Measurements from ENCODE around the gene MKS1.
A peak's percentile ranks its signal among the peaks of the same experiment; 100 is the strongest.

The MKS1 gene

GRCh38 chr17:58249270-58250133, 30.4 kb upstream of the MKS1 start:
- peaks cover 66% of the 10 kb centered on the region for H3K27me3 ChIP-seq (ENCODE audit: insufficient read depth, low read length)
- no peaks in the 10 kb centered on the region for H3K4me1 ChIP-seq (ENCODE audit: insufficient read depth, low read length)
- peak overlapping the region; percentile 90 for H2AFZ ChIP-seq (ENCODE audit: low read depth, low read length)
- H3K4me3 ChIP-seq (ENCODE audit: low read length), result peak overlapping the region; percentile 42
- no peaks in the 10 kb centered on the region for H3K36me3 ChIP-seq (ENCODE audit: insufficient read depth, low read length)
- H3K9me3 ChIP-seq (ENCODE audit: low read length), result no peaks in the 10 kb centered on the region

DNA sequence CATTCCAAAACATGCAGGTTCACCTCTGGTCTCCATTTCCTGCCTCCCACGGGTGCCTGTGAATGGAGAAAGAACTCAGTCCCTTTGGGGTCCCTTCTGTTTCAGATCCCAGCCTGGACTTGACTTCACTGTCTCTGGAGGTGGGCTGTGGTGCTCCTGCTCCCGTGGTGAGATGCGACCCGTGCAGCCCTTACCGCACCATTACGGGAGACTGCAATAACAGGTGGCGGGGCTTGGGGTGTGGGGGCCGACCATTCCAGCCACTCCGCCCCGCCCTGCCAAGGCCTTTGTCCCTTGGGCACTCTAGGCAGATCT, 29.9 kb upstream of the MKS1 start:
- peak overlapping the region; percentile 90 for H2AFZ ChIP-seq (ENCODE audit: low read depth, low read length)
- H3K4me1 ChIP-seq (ENCODE audit: insufficient read depth, low read length), result no peaks in the 10 kb centered on the region
- peaks cover 69% of the 10 kb centered on the region for H3K27me3 ChIP-seq (ENCODE audit: insufficient read depth, low read length)
- no peaks in the 10 kb centered on the region for H3K9me3 ChIP-seq (ENCODE audit: low read length)
- no peaks in the 10 kb centered on the region for H3K36me3 ChIP-seq (ENCODE audit: insufficient read depth, low read length)
- no peak overlapping the region for H3K4me3 ChIP-seq (ENCODE audit: low read length)

DNA sequence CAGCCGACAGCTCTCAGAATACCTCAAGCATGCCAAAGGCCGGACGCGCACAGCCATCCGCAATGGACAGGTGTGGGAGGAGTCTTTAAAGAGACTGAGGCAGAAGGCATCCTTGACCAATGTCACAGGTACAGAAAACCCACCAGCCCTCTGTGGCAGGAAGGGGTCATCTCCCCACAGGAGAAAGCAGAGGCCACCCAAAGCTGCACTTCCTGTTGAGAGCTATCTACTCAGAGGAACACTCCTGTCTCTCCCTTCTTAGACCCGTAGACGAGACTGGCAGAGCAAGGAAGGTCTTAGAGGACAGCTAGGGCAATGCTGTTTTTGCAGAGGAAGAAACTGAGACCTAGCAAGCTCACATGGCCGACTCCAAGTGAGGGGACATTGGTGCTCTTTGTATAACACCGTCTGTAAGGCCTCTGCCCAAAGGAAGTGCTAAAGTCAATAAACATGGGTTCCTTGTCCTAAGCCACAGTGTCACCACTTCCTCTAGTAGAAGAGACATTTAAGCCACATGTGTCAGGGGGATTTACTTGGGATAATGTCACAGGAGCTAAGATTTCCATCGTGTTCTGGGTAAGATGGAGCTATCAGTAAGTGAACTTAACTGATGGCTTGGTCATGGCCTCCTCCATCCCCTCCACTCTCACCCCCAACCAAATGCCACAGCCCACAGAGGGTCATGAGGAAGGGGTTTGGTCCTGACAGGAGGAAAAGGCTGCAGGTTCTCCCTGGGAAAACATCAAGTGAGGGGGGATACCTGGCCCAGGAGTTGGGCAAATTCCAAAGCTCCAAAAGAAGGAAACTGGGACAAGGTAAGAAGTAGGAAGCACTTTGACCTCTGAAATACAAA, 28.7 kb upstream of the MKS1 start:
- H2AFZ ChIP-seq (ENCODE audit: low read depth, low read length), result no peak overlapping the region
- H3K36me3 ChIP-seq (ENCODE audit: insufficient read depth, low read length), result no peaks in the 10 kb centered on the region
- no peaks in the 10 kb centered on the region for H3K4me1 ChIP-seq (ENCODE audit: insufficient read depth, low read length)
- peaks cover 75% of the 10 kb centered on the region for H3K27me3 ChIP-seq (ENCODE audit: insufficient read depth, low read length)
- no peaks in the 10 kb centered on the region for H3K9me3 ChIP-seq (ENCODE audit: low read length)
- no peak overlapping the region for H3K4me3 ChIP-seq (ENCODE audit: low read length)

DNA sequence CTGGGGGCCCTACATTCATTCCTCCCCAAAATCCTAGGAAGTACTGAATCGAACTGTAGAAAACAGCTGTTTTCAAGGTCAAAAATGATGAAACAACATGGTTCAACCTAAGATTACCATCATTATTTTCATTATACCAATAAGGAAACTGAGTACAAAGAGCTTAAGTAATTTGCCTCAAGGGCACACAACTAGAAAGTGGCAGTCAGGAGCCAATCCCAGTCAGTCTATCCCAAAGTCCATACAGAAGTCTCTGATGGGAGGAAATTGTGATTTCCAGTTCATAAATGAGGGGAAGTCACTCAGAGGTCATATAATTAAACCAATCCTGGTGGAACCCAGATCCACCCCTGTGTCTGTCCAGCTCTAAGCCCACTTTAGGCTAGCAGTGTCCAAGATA, 27.7 kb upstream of the MKS1 start:
- H3K36me3 ChIP-seq (ENCODE audit: insufficient read depth, low read length), result no peaks in the 10 kb centered on the region
- H2AFZ ChIP-seq (ENCODE audit: low read depth, low read length), result no peak overlapping the region
- no peaks in the 10 kb centered on the region for H3K9me3 ChIP-seq (ENCODE audit: low read length)
- no peak overlapping the region for H3K4me3 ChIP-seq (ENCODE audit: low read length)
- H3K4me1 ChIP-seq (ENCODE audit: insufficient read depth, low read length), result no peaks in the 10 kb centered on the region
- peaks cover 77% of the 10 kb centered on the region for H3K27me3 ChIP-seq (ENCODE audit: insufficient read depth, low read length)

DNA sequence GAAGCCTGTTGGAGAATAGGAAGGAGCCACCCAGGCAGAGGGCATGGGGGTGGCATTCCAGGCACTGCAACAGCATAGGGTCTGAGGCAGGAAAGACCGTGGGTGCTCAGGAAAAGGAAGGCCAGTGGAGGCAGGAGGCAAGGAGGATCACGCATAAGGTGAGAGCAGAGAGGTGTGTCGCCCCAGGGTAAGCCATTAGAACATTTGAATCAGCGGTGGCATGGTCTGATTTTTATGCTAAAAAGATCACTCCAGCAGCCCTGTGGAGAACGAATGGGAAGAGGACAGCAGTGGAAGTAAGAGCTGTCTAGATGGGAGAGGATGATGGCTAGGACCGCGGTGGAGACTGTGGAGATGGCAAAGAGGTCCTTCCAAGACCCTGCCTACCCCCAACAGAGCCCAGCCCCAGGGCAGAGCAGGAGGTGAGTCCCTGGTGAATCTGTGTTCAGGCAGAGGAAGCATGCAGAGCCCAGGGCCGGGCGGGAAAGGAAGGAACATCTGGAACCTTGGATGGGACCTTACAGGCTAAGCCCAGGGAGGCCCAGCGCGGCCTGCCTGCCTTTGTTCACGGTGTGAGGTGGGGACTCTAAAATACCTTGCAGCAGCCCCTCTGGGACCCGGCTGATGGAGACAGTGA, 27.2 kb upstream of the MKS1 start:
- no peaks in the 10 kb centered on the region for H3K9me3 ChIP-seq (ENCODE audit: low read length)
- peaks cover 74% of the 10 kb centered on the region for H3K27me3 ChIP-seq (ENCODE audit: insufficient read depth, low read length)

GRCh38 chr17:58245428-58246103, 26.5 kb upstream of the MKS1 start:
- peaks cover 72% of the 10 kb centered on the region for H3K27me3 ChIP-seq (ENCODE audit: insufficient read depth, low read length)

More for the DNA sequence above, 27.2 kb upstream of the MKS1 start:
- H3K36me3 ChIP-seq (ENCODE audit: insufficient read depth, low read length), result no peaks in the 10 kb centered on the region
- no peak overlapping the region for H2AFZ ChIP-seq (ENCODE audit: low read depth, low read length)
- H3K4me3 ChIP-seq (ENCODE audit: low read length), result no peak overlapping the region
- H3K4me1 ChIP-seq (ENCODE audit: insufficient read depth, low read length), result no peaks in the 10 kb centered on the region

GRCh38 chr17:58244963-58245362, 25.9 kb upstream of the MKS1 start:
- no peak overlapping the region for H2AFZ ChIP-seq (ENCODE audit: low read depth, low read length)
- H3K9me3 ChIP-seq (ENCODE audit: low read length), result no peaks in the 10 kb centered on the region
- H3K4me3 ChIP-seq (ENCODE audit: low read length), result no peak overlapping the region
- peaks cover 70% of the 10 kb centered on the region for H3K27me3 ChIP-seq (ENCODE audit: insufficient read depth, low read length)
- no peaks in the 10 kb centered on the region for H3K4me1 ChIP-seq (ENCODE audit: insufficient read depth, low read length)
- H3K36me3 ChIP-seq (ENCODE audit: insufficient read depth, low read length), result no peaks in the 10 kb centered on the region

More at GRCh38 chr17:58245428-58246103, 26.5 kb upstream of the MKS1 start:
- Histone ChIP-seq H3K4me1 (ENCODE audit: insufficient read depth, low read length) (no peaks in the 10 kb centered on the region), H2AFZ (ENCODE audit: low read depth, low read length) (no peak overlapping the region), H3K9me3 (ENCODE audit: low read length) (no peaks in the 10 kb centered on the region), H3K36me3 (ENCODE audit: insufficient read depth, low read length) (no peaks in the 10 kb centered on the region), H3K4me3 (ENCODE audit: low read length) (no peak overlapping the region)

- H2AFZ ChIP-seq (ENCODE audit: low read depth, low read length), result no peak overlapping the region
- H3K9me3 ChIP-seq (ENCODE audit: low read length), result no peaks in the 10 kb centered on the region
- no peaks in the 10 kb centered on the region for H3K36me3 ChIP-seq (ENCODE audit: insufficient read depth, low read length)
- H3K4me1 ChIP-seq (ENCODE audit: insufficient read depth, low read length), result no peaks in the 10 kb centered on the region
- peaks cover 70% of the 10 kb centered on the region for H3K27me3 ChIP-seq (ENCODE audit: insufficient read depth, low read length)
- no peak overlapping the region for H3K4me3 ChIP-seq (ENCODE audit: low read length)
Measured at GRCh38 chr17:58242171-58242784, 23.2 kb upstream of the MKS1 start.

DNA sequence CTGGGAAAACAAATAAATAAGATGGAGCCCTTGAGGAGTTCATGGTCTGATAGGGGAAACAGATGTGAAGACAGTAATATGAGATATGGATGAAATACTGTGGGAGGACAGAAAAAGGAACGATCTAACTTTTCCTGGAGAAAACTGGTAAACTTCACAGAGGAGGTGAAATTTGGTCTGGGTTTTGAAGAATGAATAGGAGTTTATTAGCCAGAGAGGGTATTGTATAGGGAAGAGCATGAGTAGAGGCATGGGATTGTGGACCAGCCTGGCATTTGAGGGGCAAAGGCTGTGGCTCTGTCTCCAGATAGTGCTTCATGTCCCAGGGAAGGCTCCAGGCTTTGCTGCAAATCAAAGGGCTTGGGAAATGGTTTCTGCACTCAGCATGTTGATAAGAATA, 20.9 kb upstream of the MKS1 start:
- Histone ChIP-seq H3K27me3 (ENCODE audit: insufficient read depth, low read length) (peaks cover 55% of the 10 kb centered on the region), H3K4me1 (ENCODE audit: insufficient read depth, low read length) (no peaks in the 10 kb centered on the region), H2AFZ (ENCODE audit: low read depth, low read length) (no peak overlapping the region)

GRCh38 chr17:58238147-58238634, 19.1 kb upstream of the MKS1 start, which contains the start of gene LPO:
TSS of gene LPO (plus strand) at chr17:58238584. CDS start at chr17:58242980, 4,396 bp downstream.
- Histone ChIP-seq H3K4me3 (ENCODE audit: low read length) (no peak within 1 kb of the TSS), H2AFZ (ENCODE audit: low read depth, low read length) (no peak within 1 kb of the TSS), H3K36me3 (ENCODE audit: insufficient read depth, low read length) (no peaks in the 10 kb centered on the region), H3K9me3 (ENCODE audit: low read length) (no peaks in the 10 kb centered on the region), H3K27me3 (ENCODE audit: insufficient read depth, low read length) (peaks cover 38% of the 10 kb centered on the region), H3K4me1 (ENCODE audit: insufficient read depth, low read length) (no peaks in the 10 kb centered on the region)

More for the DNA sequence above, 20.9 kb upstream of the MKS1 start:
- H3K4me3 ChIP-seq (ENCODE audit: low read length), result no peak overlapping the region
- H3K36me3 ChIP-seq (ENCODE audit: insufficient read depth, low read length), result no peaks in the 10 kb centered on the region
- no peaks in the 10 kb centered on the region for H3K9me3 ChIP-seq (ENCODE audit: low read length)

DNA sequence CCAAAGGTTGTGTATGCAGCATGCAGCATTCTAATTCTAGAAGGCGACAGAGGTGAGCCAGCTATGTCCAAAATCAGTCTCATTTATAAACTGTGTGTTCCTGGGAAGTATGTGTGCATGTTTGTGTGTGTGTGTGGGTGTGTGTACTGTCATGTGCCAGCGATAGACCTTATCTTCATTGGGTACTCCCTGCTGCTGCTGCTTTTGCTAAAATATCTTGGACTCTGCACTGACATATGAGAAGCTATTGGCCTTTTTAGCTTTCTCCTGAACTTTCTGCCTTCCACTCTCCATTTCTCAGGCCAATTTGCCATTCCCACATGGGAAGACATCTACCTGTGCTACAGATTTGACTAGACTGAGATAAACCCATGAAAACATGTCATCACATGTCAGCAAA, 17.3 kb upstream of the MKS1 start:
- H3K4me3 ChIP-seq (ENCODE audit: low read length), result no peak overlapping the region
- no peaks in the 10 kb centered on the region for H3K4me1 ChIP-seq (ENCODE audit: insufficient read depth, low read length)
- no peaks in the 10 kb centered on the region for H3K9me3 ChIP-seq (ENCODE audit: low read length)
- H3K36me3 ChIP-seq (ENCODE audit: insufficient read depth, low read length), result no peaks in the 10 kb centered on the region
- peaks cover 41% of the 10 kb centered on the region for H3K27me3 ChIP-seq (ENCODE audit: insufficient read depth, low read length)
- H2AFZ ChIP-seq (ENCODE audit: low read depth, low read length), result no peak overlapping the region

- H3K4me3 ChIP-seq (ENCODE audit: low read length), result no peak overlapping the region
- H2AFZ ChIP-seq (ENCODE audit: low read depth, low read length), result no peak overlapping the region
- H3K36me3 ChIP-seq (ENCODE audit: insufficient read depth, low read length), result no peaks in the 10 kb centered on the region
- no peaks in the 10 kb centered on the region for H3K4me1 ChIP-seq (ENCODE audit: insufficient read depth, low read length)
- H3K9me3 ChIP-seq (ENCODE audit: low read length), result no peaks in the 10 kb centered on the region
- peaks cover 41% of the 10 kb centered on the region for H3K27me3 ChIP-seq (ENCODE audit: insufficient read depth, low read length)
Measured at GRCh38 chr17:58235821-58236220, 16.8 kb upstream of the MKS1 start.
